GM18907 (cell line): Measurements from ENCODE around the gene PIAS4.

Experiments used
- ATAC-seq: cut with Tn5 transposase; IDR thresholded peaks from one replicate; pipeline ENCODE4 v1.9.1; 2021; ENCODE audit warnings: mild to moderate bottlenecking, moderate library complexity; ENCODE audit not compliant: unreplicated experiment

Gene PIAS4

GRCh38 chr19:4019578-4019977 lies 12.0 kb downstream of the PIAS4 start:
- no peak for ATAC-seq

GRCh38 chr19:4023600-4024398 lies 16.3 kb downstream of the PIAS4 start:
- no peak for ATAC-seq

- no peak for ATAC-seq
These were observed 17.8 kb downstream of the PIAS4 start for GRCh38 chr19:4025317-4025716.

GRCh38 chr19:4027146-4027545 lies 19.6 kb downstream of the PIAS4 start:
- ATAC-seq = no peak

GRCh38 chr19:4028334-4029246 lies 21.1 kb downstream of the PIAS4 start:
- no peak for ATAC-seq

GRCh38 chr19:4029247-4029614 lies 21.7 kb downstream of the PIAS4 start:
- no peak for ATAC-seq

GRCh38 chr19:4030552-4030951 lies 23.0 kb downstream of the PIAS4 start:
- ATAC-seq = no peak

- ATAC-seq = no peak
These were observed 23.4 kb downstream of the PIAS4 start for GRCh38 chr19:4030981-4031380.

- ATAC-seq = no peak
These were observed 23.9 kb downstream of the PIAS4 start for GRCh38 chr19:4031420-4031819.

- ATAC-seq = no peak
These were observed 24.9 kb downstream of the PIAS4 start for GRCh38 chr19:4032436-4032835.

- no peak for ATAC-seq
These were observed 25.8 kb downstream of the PIAS4 start for GRCh38 chr19:4033028-4033956.

GRCh38 chr19:4034048-4035017 lies 26.8 kb downstream of the PIAS4 start:
- ATAC-seq = no peak

GRCh38 chr19:4035018-4035566 lies 27.6 kb downstream of the PIAS4 start:
- ATAC-seq = no peak

GRCh38 chr19:4035582-4035981 lies 28.0 kb downstream of the PIAS4 start:
- ATAC-seq = no peak

GRCh38 chr19:4036576-4037300 lies 29.2 kb downstream of the PIAS4 start:
- no peak for ATAC-seq

GRCh38 chr19:4037301-4037949 lies 29.9 kb downstream of the PIAS4 start:
- ATAC-seq = no peak

- ATAC-seq = no peak
These were observed 30.5 kb downstream of the PIAS4 start for GRCh38 chr19:4038057-4038456.

GRCh38 chr19:4038661-4039423 lies 31.3 kb downstream of the PIAS4 start:
- ATAC-seq = no peak
